GM12891 (cell line): Measurements from ENCODE around the gene DEFB119.

Source experiments
- POLR2A ChIP-seq: IDR thresholded peaks from 2 replicates; pipeline ENCODE4 v1.6.1; 2011; ENCODE audit warnings: low read depth, low read length, control low read depth
- POLR2AphosphoS5 ChIP-seq: IDR thresholded peaks from 2 replicates; pipeline ENCODE4 v1.6.1; 2011; ENCODE audit warnings: low read depth, low read length, control low read depth
- TAF1 ChIP-seq: IDR thresholded peaks from 2 replicates; pipeline ENCODE4 v1.6.1; 2011; ENCODE audit warnings: low read depth, low read length, control low read depth

DNA sequence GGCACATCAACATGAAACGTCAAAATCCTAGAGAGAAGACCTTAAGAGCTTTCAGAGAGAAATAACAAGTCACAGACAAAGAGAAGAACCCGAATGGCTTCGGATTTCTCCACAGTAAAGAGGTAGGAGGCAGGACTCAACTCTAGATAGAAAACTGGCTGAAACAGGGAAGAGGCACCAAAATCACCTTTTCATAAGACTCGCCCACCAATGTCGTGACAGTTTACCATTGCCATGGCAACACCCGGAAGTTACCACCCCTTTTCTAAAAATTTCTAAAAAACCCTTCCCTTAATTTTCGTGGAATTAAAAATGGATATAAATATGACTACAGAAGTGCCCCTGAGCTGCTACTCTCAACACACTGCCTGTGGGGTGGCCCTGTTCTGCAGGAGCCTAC lies 27.9 kb upstream of the DEFB119 start:
- TF ChIP-seq POLR2A (no peak), POLR2AphosphoS5 (no peak), TAF1 (no peak)
